Lower lobe of right lung (tissue), 2 donors: Measurements from ENCODE around the gene CFLAR. TPM values are rescaled to one million over a fixed set of nuclear protein-coding genes. Genes with fewer than 3 reads are reported as not detected.
"Not testable (repeated sequence)": the region's sequence is repeated elsewhere in the genome, so short reads cannot be mapped to it uniquely, and the experiment has no call there.

Source experiments
- ATAC-seq, 2 donors: fragments of 200-7000 bp; cut with Tn5 transposase; one replicate each; pipeline ENCODE4 v1.9.1; 2020 to 2022; ENCODE audit warnings: mild to moderate bottlenecking in 2 of 2, moderate library complexity in 2 of 2
- DNase-seq: peaks from one replicate; pipeline ENCODE4 v3.0.0-alpha.2; 2020
- H3K27ac ChIP-seq: fragments of 200-600 bp; one replicate; pipeline ENCODE4 v1.8.0; 2022
- H3K27me3 ChIP-seq: fragments of 200-600 bp; one replicate; pipeline ENCODE4 v1.8.0; 2022; ENCODE audit warnings: low read depth
- H3K36me3 ChIP-seq: fragments of 200-600 bp; one replicate; pipeline ENCODE4 v1.8.0; 2022; ENCODE audit warnings: mild to moderate bottlenecking
- H3K4me1 ChIP-seq: fragments of 200-600 bp; one replicate; pipeline ENCODE4 v1.8.0; 2022
- H3K4me3 ChIP-seq: fragments of 200-600 bp; one replicate; pipeline ENCODE4 v1.8.0; 2022; ENCODE audit warnings: mild to moderate bottlenecking
- H3K9me3 ChIP-seq: fragments of 200-600 bp; one replicate; pipeline ENCODE4 v1.8.0; 2022
- CTCF ChIP-seq: fragments of 200-600 bp; IDR thresholded peaks from one replicate; pipeline ENCODE4 v1.8.0; 2022; ENCODE audit warnings: antibody characterized with exemption, mild to moderate bottlenecking
- intact Hi-C: fragments of 100-400 bp; cut with DNase I; formaldehyde crosslinking; loops from one replicate; pipeline ENCODE4 v1.11.0; 2022
- total RNA-seq: library from RNA; stranded (reverse); fragmentation: NEBNext Ultra II Directional; extraction: Animal tissue kit (Norgen Biotek cat#: 25700); gene quantifications from one replicate; pipeline ENCODE4 v1.2.1, GENCODE V29; 2021
- donor health status: DM: no; HTN: yes; CAD: no; lungs with severe emphysema.

Gene CFLAR
- total RNA-seq, 1 donor from 2014 or later = 345 TPM

DNA sequence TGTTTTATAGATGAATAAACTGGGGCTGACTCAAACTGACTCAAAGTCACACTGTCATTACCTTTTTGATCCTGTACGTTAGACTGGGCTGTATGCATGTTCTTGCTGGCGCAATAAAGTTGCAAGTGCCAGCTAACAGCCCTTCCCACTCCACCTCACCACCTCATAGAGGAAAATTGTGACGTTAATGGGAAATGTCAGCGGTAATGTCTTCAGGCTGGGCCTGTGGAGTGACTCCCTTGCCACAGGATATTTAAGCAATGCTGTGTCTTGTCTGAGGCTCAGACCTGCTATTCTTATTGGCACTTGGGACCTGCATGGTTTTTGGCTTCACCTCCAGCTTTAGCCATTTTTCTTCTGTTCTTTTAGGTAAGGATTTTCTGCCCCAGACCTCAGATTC, 41.7 kb downstream of the CFLAR start:
- ATAC-seq = peak; percentile 16 to 46
- Histone ChIP-seq H3K4me3 (no peak overlapping the region), H3K9me3 (no peaks in the 10 kb centered on the region), H3K36me3 (peaks cover 96% of the 10 kb centered on the region), H3K27me3 (no peaks in the 10 kb centered on the region), H3K4me1 (peaks cover 68% of the 10 kb centered on the region), H3K27ac (peak overlapping the region; percentile 71)
- DNase-seq = no peak
- TF ChIP-seq CTCF = no peak
- intact Hi-C loops = no loop called here

DNA sequence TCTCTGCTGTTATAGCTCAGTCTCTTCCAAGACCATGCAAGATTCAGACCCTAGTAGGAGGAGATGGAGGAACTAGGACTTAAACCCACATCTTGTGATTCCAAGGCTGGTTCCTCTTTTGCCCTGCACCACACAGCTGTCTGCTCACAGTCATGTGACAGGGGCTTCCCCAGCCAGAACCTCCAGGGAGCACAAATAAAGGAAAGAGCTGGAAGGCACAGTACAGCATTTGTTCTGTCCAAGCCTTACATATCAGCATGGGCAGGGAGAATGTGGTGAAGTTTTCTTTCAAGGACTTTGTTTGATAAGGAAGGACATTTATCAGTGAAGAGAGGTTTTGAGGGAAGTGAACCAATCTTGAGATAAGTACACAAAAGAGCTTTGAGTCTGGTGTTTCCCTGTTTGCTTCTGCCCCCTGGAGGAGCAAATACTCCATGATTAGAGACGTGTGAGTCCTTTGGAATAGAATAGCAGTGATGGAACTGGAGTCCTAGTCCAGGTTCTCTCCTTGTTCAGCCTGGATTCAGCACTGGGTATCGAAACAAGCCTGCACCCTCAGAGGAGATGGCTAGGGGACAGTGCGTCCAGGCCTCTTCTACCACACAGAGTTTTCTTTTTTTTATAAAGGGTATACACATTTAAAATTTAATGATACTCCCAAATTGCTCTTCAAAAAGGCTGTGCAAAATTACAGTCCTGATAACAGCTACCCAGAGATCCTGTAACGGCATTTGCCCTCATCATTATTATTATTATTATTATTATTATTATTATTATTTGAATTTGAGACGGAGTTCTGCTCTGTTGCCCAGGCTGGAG, 42.4 kb downstream of the CFLAR start:
- Histone ChIP-seq H3K36me3 (peaks cover 96% of the 10 kb centered on the region), H3K27ac (peak overlapping the region; percentile 71), H3K27me3 (no peaks in the 10 kb centered on the region), H3K4me3 (no peak overlapping the region), H3K4me1 (peaks cover 63% of the 10 kb centered on the region), H3K9me3 (no peaks in the 10 kb centered on the region)
- DNase-seq (peak; percentile 79), ATAC-seq (peak; percentile 93)
- peak; percentile 65 for TF ChIP-seq CTCF
- intact Hi-C loops = no loop called here

- H3K9me3 ChIP-seq = peaks cover 9% of the 10 kb centered on the region
- intact Hi-C loops = loop anchor here (10.0 kb wide), 1 partner anchor 49 kb away; the partner anchor contains the start of gene CFLAR
- peaks cover 85% of the 10 kb centered on the region for H3K36me3 ChIP-seq
- no peak overlapping the region for H3K4me3 ChIP-seq
- ATAC-seq = no peak
- H3K27ac ChIP-seq = no peak overlapping the region
- TF ChIP-seq CTCF = no peak
- DNase-seq = no peak
- peaks cover 16% of the 10 kb centered on the region for H3K4me1 ChIP-seq
- H3K27me3 ChIP-seq = no peaks in the 10 kb centered on the region
These were observed 48.2 kb downstream of the CFLAR start for GRCh38 chr2:201164166-201164565.

GRCh38 chr2:201167546-201167945, 51.6 kb downstream of the CFLAR start:
- DNase-seq (no peak), ATAC-seq (peak in 1 of 2 donors; percentile 35)
- peaks cover under 1% of the 10 kb centered on the region for H3K4me1 ChIP-seq
- H3K27ac ChIP-seq = no peak overlapping the region
- H3K9me3 ChIP-seq = peaks cover 20% of the 10 kb centered on the region
- H3K4me3 ChIP-seq = no peak overlapping the region
- no peak for TF ChIP-seq CTCF
- intact Hi-C loops = loop anchor here (10.0 kb wide), 1 partner anchor 53 kb away; the partner anchor contains the start of gene CFLAR
- H3K36me3 ChIP-seq = peaks cover 51% of the 10 kb centered on the region
- no peaks in the 10 kb centered on the region for H3K27me3 ChIP-seq

GRCh38 chr2:201168496-201168895, 52.5 kb downstream of the CFLAR start:
- not testable (repeated sequence) for H3K27ac ChIP-seq, H3K27me3 ChIP-seq, DNase-seq, ATAC-seq, H3K4me3 ChIP-seq, H3K4me1 ChIP-seq
- intact Hi-C loops = loop anchor here (10.0 kb wide), 1 partner anchor 54 kb away; the partner anchor contains the start of gene CFLAR
- Histone ChIP-seq H3K36me3 (peaks cover 42% of the 10 kb centered on the region), H3K9me3 (peaks cover 20% of the 10 kb centered on the region)

- peaks cover under 1% of the 10 kb centered on the region for H3K4me1 ChIP-seq
- DNase-seq (no peak), ATAC-seq (no peak)
- TF ChIP-seq CTCF = no peak
- intact Hi-C loops = no loop called here
- no peak overlapping the region for H3K4me3 ChIP-seq
- no peaks in the 10 kb centered on the region for H3K27me3 ChIP-seq
- H3K27ac ChIP-seq = no peak overlapping the region
- H3K9me3 ChIP-seq = peaks cover 20% of the 10 kb centered on the region
- H3K36me3 ChIP-seq = peaks cover 17% of the 10 kb centered on the region
These were observed 55.4 kb downstream of the CFLAR start for GRCh38 chr2:201171259-201171814.
